ENCODE data around the gene CAPN11. TPM values are rescaled to one million over a fixed set of nuclear protein-coding genes. Genes with fewer than 3 reads are reported as not detected.

CAPN11 gene
- total RNA-seq, 1 experiment from 2014 or later, result 0.28 TPM

DNA sequence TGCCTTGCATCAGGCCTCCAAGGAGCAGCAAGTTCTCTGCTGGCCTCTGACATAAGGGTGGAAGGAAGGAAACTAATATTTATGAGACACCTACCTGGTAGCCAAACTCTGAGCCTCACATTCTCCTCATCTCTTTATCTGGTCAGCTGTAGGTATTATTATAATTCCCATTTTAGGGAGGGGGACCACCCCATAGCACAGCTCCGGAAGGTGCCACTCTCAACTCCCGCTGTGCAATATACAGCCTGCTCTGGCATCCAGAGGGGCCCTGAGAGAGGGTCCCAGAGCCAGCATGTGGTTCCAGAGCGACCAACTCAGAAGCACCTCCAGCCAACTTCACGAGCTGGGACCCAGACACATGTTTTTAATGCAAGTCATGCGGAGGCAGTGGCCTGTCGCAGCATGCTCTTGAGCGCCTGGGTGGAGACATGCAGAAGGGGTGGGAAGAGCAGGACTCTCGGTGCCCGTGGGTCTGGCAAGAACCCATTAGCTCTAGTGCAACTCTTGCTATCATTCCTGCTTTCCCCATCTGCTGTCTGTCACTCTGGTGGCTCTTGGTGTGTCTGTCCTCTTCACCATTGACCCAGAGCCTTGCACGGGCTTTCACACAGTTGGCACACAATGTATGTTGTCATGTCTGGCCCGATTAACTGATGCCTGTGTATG lies 43.2 kb downstream of the CAPN11 start:
- no peak overlapping the region for H2BK5ac ChIP-seq (ENCODE audit: insufficient read length, low read length)

More for the DNA sequence above, 43.2 kb downstream of the CAPN11 start:
- TF ChIP-seq, protein P1, sequence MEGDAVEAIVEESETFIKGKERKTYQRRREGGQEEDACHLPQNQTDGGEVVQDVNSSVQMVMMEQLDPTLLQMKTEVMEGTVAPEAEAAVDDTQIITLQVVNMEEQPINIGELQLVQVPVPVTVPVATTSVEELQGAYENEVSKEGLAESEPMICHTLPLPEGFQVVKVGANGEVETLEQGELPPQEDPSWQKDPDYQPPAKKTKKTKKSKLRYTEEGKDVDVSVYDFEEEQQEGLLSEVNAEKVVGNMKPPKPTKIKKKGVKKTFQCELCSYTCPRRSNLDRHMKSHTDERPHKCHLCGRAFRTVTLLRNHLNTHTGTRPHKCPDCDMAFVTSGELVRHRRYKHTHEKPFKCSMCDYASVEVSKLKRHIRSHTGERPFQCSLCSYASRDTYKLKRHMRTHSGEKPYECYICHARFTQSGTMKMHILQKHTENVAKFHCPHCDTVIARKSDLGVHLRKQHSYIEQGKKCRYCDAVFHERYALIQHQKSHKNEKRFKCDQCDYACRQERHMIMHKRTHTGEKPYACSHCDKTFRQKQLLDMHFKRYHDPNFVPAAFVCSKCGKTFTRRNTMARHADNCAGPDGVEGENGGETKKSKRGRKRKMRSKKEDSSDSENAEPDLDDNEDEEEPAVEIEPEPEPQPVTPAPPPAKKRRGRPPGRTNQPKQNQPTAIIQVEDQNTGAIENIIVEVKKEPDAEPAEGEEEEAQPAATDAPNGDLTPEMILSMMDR (conservative IDR thresholded peaks at IDR 0.05), result no peak
- Histone ChIP-seq H2BK20ac (ENCODE audit: low read depth, low read length, poor library complexity, severe bottlenecking) (peak overlapping the region; percentile 1), H2AFZ (ENCODE audit: low read length) (no peak overlapping the region), H2BK12ac (ENCODE audit: insufficient read length, low read depth, low read length) (peak overlapping the region; percentile 91), H2BK15ac (ENCODE audit: low read depth, low read length) (no peak overlapping the region; the same call in 1 of the 2 replicates), H4K20me1 (ENCODE audit: control insufficient read depth, insufficient read depth, insufficient read length) (peaks cover 3% of the 10 kb centered on the region), H3K9ac (ENCODE audit: extremely low read depth, insufficient read length, low read length) (no peak overlapping the region), H3K4ac (ENCODE audit: low read depth, low read length) (peak overlapping the region; percentile 15; the same call in 1 of the 2 replicates), H3K27ac (ENCODE audit: insufficient read length, low read depth, low read length) (no peak overlapping the region), H3K14ac (ENCODE audit: insufficient read depth, low read length) (peak overlapping the region; percentile 86), H3K23me2 (ENCODE audit: insufficient read length, low read depth, low read length, poor library complexity, severe bottlenecking) (no peaks in the 10 kb centered on the region), H3K9me3 (ENCODE audit: control insufficient read depth, low read depth, low read length) (no peaks in the 10 kb centered on the region), H3K18ac (ENCODE audit: insufficient read length, low read depth, low read length) (peak overlapping the region; percentile 97), H3T11ph (ENCODE audit: low read length) (no peak overlapping the region), H4K91ac (ENCODE audit: insufficient read length, low read depth, low read length) (peak overlapping the region; percentile 67), H3K4me1 (ENCODE audit: insufficient read depth, low read length) (peaks cover 20% of the 10 kb centered on the region), H3K4me2 (ENCODE audit: insufficient read depth, insufficient read length, low read length) (no peak overlapping the region), H3K79me1 (ENCODE audit: insufficient read depth, low read depth, low read length, poor library complexity, severe bottlenecking) (no peaks in the 10 kb centered on the region), H3K79me2 (ENCODE audit: insufficient read depth, low read length) (no peaks in the 10 kb centered on the region), H4K8ac (replicated peaks; ENCODE audit: insufficient read length, low read depth, low read length) (peak overlapping the region; percentile 30), H3K23ac (ENCODE audit: insufficient read length, low read depth, low read length) (no peak overlapping the region), H3K56ac (ENCODE audit: insufficient read length, low read depth, low read length) (no peak overlapping the region), H2BK120ac (ENCODE audit: low read depth, low read length, poor library complexity, severe bottlenecking) (no peak overlapping the region), H2AK5ac (ENCODE audit: insufficient read length, low read length) (peak overlapping the region; percentile 57), H3K27me3 (ENCODE audit: insufficient read depth, low read length) (no peaks in the 10 kb centered on the region), H4K5ac (ENCODE audit: insufficient read length, low read depth, low read length) (peak overlapping the region; percentile 74)
- Mint-ChIP-seq H3K27me3 (ENCODE audit: low read depth) (no peaks in the 10 kb centered on the region; the same call in 1 of the 2 replicates), H3K36me3 (ENCODE audit: insufficient read depth in 1 of 3, low read depth in 3 of 3) (no peaks in the 10 kb centered on the region; a peak in 1 of 7 replicates), H3K4me3 (peak overlapping the region in 1 of 2 experiments; percentile 56; a peak in 2 of 5 replicates), H3K9me3 (no peaks in the 10 kb centered on the region), H3K27ac (peak overlapping the region; percentile 97 to 100 (median 99)), H3K4me1 (peaks cover 52 to 53% of the 10 kb centered on the region in 2 experiments)
- no peak for DNase-seq
- WGBS (ENCODE audit: extremely low coverage, insufficient read length, low lambda C conversion rate), result no CpG with 5 or more reads among the region's 11 CpGs

All from H9 (cell line).